ENCODE measurements around the gene CHD9NB.

CHD9NB gene

GRCh38 chr16:53052519-53053501 lies at the start of gene CHD9NB:
CHD9NB (minus strand) TSS chr16:53052897; CDS start chr16:53044158, 8,739 bp downstream.
- ATAC-seq (replicated peaks): peak; percentile 11 to 24
- Mint-ChIP-seq H3K27ac (peak within 1 kb of the TSS; percentile 37), H3K4me1 (peaks cover 16 to 18% of the 10 kb centered on the region in 2 donors)

GRCh38 chr16:53100889-53101288 lies 48.2 kb upstream of the CHD9NB start:
- ATAC-seq (replicated peaks) (no peak), DNase-seq (no peak)
- Mint-ChIP-seq H3K27ac (peak overlapping the region; percentile 42), H3K4me1 (peaks cover 18 to 37% of the 10 kb centered on the region in 2 donors), H3K4me3 (no peak overlapping the region), H3K27me3 (no peaks in the 10 kb centered on the region), H3K9me3 (no peaks in the 10 kb centered on the region), H3K36me3 (peaks cover 1 to 4% of the 10 kb centered on the region in 2 donors)

More at GRCh38 chr16:53052519-53053501, at the start of gene CHD9NB:
- Mint-ChIP-seq H3K36me3 (no peaks in the 10 kb centered on the region), H3K9me3 (no peaks in the 10 kb centered on the region), H3K4me3 (peak within 1 kb of the TSS in 1 of 2 donors; percentile 26), H3K27me3 (peaks cover 0 to 10% of the 10 kb centered on the region in 2 donors)
- no peak for DNase-seq

- DNase-seq (no peak), ATAC-seq (replicated peaks) (no peak)
- Mint-ChIP-seq H3K27me3 (no peaks in the 10 kb centered on the region), H3K4me3 (peak overlapping the region; percentile 81 to 87), H3K9me3 (no peaks in the 10 kb centered on the region), H3K36me3 (peaks cover 1 to 4% of the 10 kb centered on the region in 2 donors), H3K27ac (peak overlapping the region; percentile 5), H3K4me1 (peaks cover 18 to 37% of the 10 kb centered on the region in 2 donors)
These were observed 47.5 kb upstream of the CHD9NB start for GRCh38 chr16:53100131-53100748.

- DNase-seq (peak; percentile 50), ATAC-seq (replicated peaks) (peak; percentile 68 to 70)
- Mint-ChIP-seq H3K36me3 (peaks cover 1 to 4% of the 10 kb centered on the region in 2 donors), H3K4me3 (peak overlapping the region; percentile 81 to 87), H3K27ac (peak overlapping the region; percentile 96), H3K9me3 (no peaks in the 10 kb centered on the region), H3K4me1 (peaks cover 18 to 43% of the 10 kb centered on the region in 2 donors), H3K27me3 (no peaks in the 10 kb centered on the region)
These were observed 46.8 kb upstream of the CHD9NB start for GRCh38 chr16:53099318-53100130.

GRCh38 chr16:53098526-53099317 lies 46.0 kb upstream of the CHD9NB start:
- peaks cover 1 to 4% of the 10 kb centered on the region in 2 donors for H3K36me3 Mint-ChIP-seq
- peak overlapping the region; percentile 96 for H3K27ac Mint-ChIP-seq
- peak overlapping the region; percentile 81 to 87 for H3K4me3 Mint-ChIP-seq
- ATAC-seq (replicated peaks): peak; percentile 87 to 88
- DNase-seq: peak; percentile 77
- H3K9me3 Mint-ChIP-seq: no peaks in the 10 kb centered on the region
- peaks cover 26 to 51% of the 10 kb centered on the region in 2 donors for H3K4me1 Mint-ChIP-seq
- no peaks in the 10 kb centered on the region for H3K27me3 Mint-ChIP-seq

GRCh38 chr16:53097190-53097589 lies 44.5 kb upstream of the CHD9NB start:
- ATAC-seq (replicated peaks): no peak
- Mint-ChIP-seq H3K27ac (no peak overlapping the region), H3K36me3 (peaks cover 1 to 4% of the 10 kb centered on the region in 2 donors), H3K4me1 (peaks cover 34 to 67% of the 10 kb centered on the region in 2 donors), H3K9me3 (no peaks in the 10 kb centered on the region), H3K27me3 (no peaks in the 10 kb centered on the region), H3K4me3 (no peak overlapping the region)
- DNase-seq: no peak

- Mint-ChIP-seq H3K36me3 (peaks cover 1 to 7% of the 10 kb centered on the region in 2 donors), H3K4me1 (peaks cover 53 to 74% of the 10 kb centered on the region in 2 donors), H3K27me3 (no peaks in the 10 kb centered on the region), H3K4me3 (peak overlapping the region in 1 of 2 donors; percentile 67), H3K9me3 (no peaks in the 10 kb centered on the region), H3K27ac (peak overlapping the region; percentile 87)
- peak; percentile 39 for DNase-seq
- ATAC-seq (replicated peaks): peak; percentile 59
These were observed 41.4 kb upstream of the CHD9NB start for GRCh38 chr16:53094013-53094630.

- Mint-ChIP-seq H3K9me3 (no peaks in the 10 kb centered on the region), H3K36me3 (peaks cover 1 to 10% of the 10 kb centered on the region in 2 donors), H3K27me3 (no peaks in the 10 kb centered on the region), H3K27ac (peak overlapping the region; percentile 87), H3K4me3 (no peak overlapping the region), H3K4me1 (peaks cover 45 to 67% of the 10 kb centered on the region in 2 donors)
- ATAC-seq (replicated peaks): no peak
- no peak for DNase-seq
These were observed 40.6 kb upstream of the CHD9NB start for GRCh38 chr16:53093162-53093744.

GRCh38 chr16:53092284-53092683 lies 39.6 kb upstream of the CHD9NB start:
- DNase-seq (no peak), ATAC-seq (replicated peaks) (no peak)
- Mint-ChIP-seq H3K4me1 (peaks cover 43 to 64% of the 10 kb centered on the region in 2 donors), H3K27ac (no peak overlapping the region), H3K4me3 (peak overlapping the region in 1 of 2 donors; percentile 25), H3K36me3 (peaks cover 1 to 9% of the 10 kb centered on the region in 2 donors), H3K9me3 (no peaks in the 10 kb centered on the region), H3K27me3 (no peaks in the 10 kb centered on the region)

- H3K4me3 Mint-ChIP-seq: peak overlapping the region; percentile 68 to 72
- H3K9me3 Mint-ChIP-seq: no peaks in the 10 kb centered on the region
- peak; percentile 59 for DNase-seq
- peak; percentile 89 to 91 for ATAC-seq (replicated peaks)
- peaks cover 43 to 68% of the 10 kb centered on the region in 2 donors for H3K4me1 Mint-ChIP-seq
- peaks cover 0 to 7% of the 10 kb centered on the region in 2 donors for H3K36me3 Mint-ChIP-seq
- peak overlapping the region; percentile 39 for H3K27ac Mint-ChIP-seq
- no peaks in the 10 kb centered on the region for H3K27me3 Mint-ChIP-seq
These were observed 38.9 kb upstream of the CHD9NB start for GRCh38 chr16:53091466-53092211.

GRCh38 chr16:53090591-53091411 lies 38.1 kb upstream of the CHD9NB start:
- H3K27ac Mint-ChIP-seq: peak overlapping the region; percentile 80
- H3K4me3 Mint-ChIP-seq: peak overlapping the region; percentile 57 to 60
- DNase-seq (peak; percentile 48), ATAC-seq (replicated peaks) (peak; percentile 59 to 61)
- no peaks in the 10 kb centered on the region for H3K27me3 Mint-ChIP-seq
- H3K9me3 Mint-ChIP-seq: no peaks in the 10 kb centered on the region
- peaks cover 0 to 7% of the 10 kb centered on the region in 2 donors for H3K36me3 Mint-ChIP-seq
- peaks cover 44 to 72% of the 10 kb centered on the region in 2 donors for H3K4me1 Mint-ChIP-seq
